ENCODE results near the gene SPATA16. TPM values are rescaled to one million over a fixed set of nuclear protein-coding genes. Genes with fewer than 3 reads are reported as not detected.

The SPATA16 gene
- total and polyA plus RNA-seq, 2 donors (not counting 3 experiments of a cell fraction or from before 2014, with no cell fraction given): not detected

- intact Hi-C loops (cut with micrococcal nuclease): no loop called here
- POLR2A ChIA-PET: no interaction called here
- CTCF ChIA-PET: interaction anchor here (0.9 to 1.3 kb wide), 2 partner anchors 8 to 189 kb away, joined by 3 to 5 read pairs; no protein-coding TSS in a partner anchor
Measured at GRCh38 chr3:173037840-173038483, 103.1 kb downstream of the SPATA16 start.

GRCh38 chr3:173030273-173030672 lies 110.8 kb downstream of the SPATA16 start:
- no peaks in the 10 kb centered on the region for H4K20me1 ChIP-seq (replicated peaks; ENCODE audit: control insufficient read depth, extremely low read depth, insufficient read depth, low read length)
- no peak overlapping the region for H3K9ac ChIP-seq (replicated peaks; ENCODE audit: extremely low read depth, insufficient read depth, low read length)
- FAIRE-seq: no peak
- H3K36me3 ChIP-seq (ENCODE audit: control insufficient read depth in 2 of 2, extremely low read depth in 1 of 2, insufficient read depth in 2 of 2, low read length in 2 of 2): no peaks in the 10 kb centered on the region
- no peaks in the 10 kb centered on the region for H3K9me3 ChIP-seq (replicated peaks; ENCODE audit: control insufficient read depth, insufficient read depth, low read length)
- CTCF ChIA-PET: no interaction called here
- POLR2A ChIA-PET: no interaction called here
- no peak overlapping the region for H3K4me2 ChIP-seq (ENCODE audit: insufficient read depth, low read length)
- H3K9me1 ChIP-seq (replicated peaks; ENCODE audit: control insufficient read depth, extremely low read depth, insufficient read depth, low read length): peaks cover 2% of the 10 kb centered on the region
- no peaks in the 10 kb centered on the region for H3K27me3 ChIP-seq (ENCODE audit: control insufficient read depth in 2 of 2, insufficient read depth in 2 of 2, low read length in 2 of 2)
- DNase-seq (ENCODE audit: low read depth, low spot score): no peak
- no peaks in the 10 kb centered on the region for H3K4me1 ChIP-seq (ENCODE audit: control insufficient read depth, extremely low read depth, insufficient read depth, low read length)
- H3K79me2 ChIP-seq (ENCODE audit: control insufficient read depth, insufficient read depth, low read length): no peaks in the 10 kb centered on the region
- TF ChIP-seq EZH2 (IDR thresholded peaks at IDR 0.05; ENCODE audit: borderline replicate concordance, low read depth, low read length, severe bottlenecking): no peak
- TF ChIP-seq POLR2AphosphoS5 (IDR thresholded peaks at IDR 0.05; ENCODE audit: insufficient read depth, low read depth, low read length): no peak
- TF ChIP-seq JUN (IDR thresholded peaks at IDR 0.05; ENCODE audit: borderline replicate concordance, insufficient read depth, insufficient read length, low read depth): no peak
- no peak for TF ChIP-seq CTCF (IDR thresholded peaks at IDR 0.05; ENCODE audit: extremely low read depth in 1 of 2, insufficient read depth in 1 of 2, low read depth in 1 of 2, low read length in 2 of 2)
- no peak for TF ChIP-seq MYC (IDR thresholded peaks at IDR 0.05; ENCODE audit: low read depth, low read length)
- TF ChIP-seq GATA2 (IDR thresholded peaks at IDR 0.05; ENCODE audit: insufficient read depth, insufficient read length, low read depth, low read length): no peak
- TF ChIP-seq POLR2A (IDR thresholded peaks at IDR 0.05; ENCODE audit: low read depth, low read length): no peak
- intact Hi-C loops (cut with micrococcal nuclease) (no loop called here), dilution Hi-C loops (cut with MboI; ENCODE audit: extremely low pct_ligation_motif_present, low sequenced_read_pairs) (no loop called here)
- no peak overlapping the region for H3K4me3 ChIP-seq (replicated peaks in 1 of 3; ENCODE audit: insufficient read depth in 1 of 3, low read depth in 1 of 3, low read length in 3 of 3)
- BruUV-seq (replicated peaks): no TSS peak
- no peak overlapping the region for H2AFZ ChIP-seq (ENCODE audit: low read depth, low read length)
- no peak overlapping the region for H3K27ac ChIP-seq (ENCODE audit: insufficient read depth, low read depth, low read length)

More at GRCh38 chr3:173037840-173038483, 103.1 kb downstream of the SPATA16 start:
- Histone ChIP-seq H3K9ac (replicated peaks; ENCODE audit: extremely low read depth, insufficient read depth, low read length) (no peak overlapping the region), H3K4me2 (ENCODE audit: insufficient read depth, low read length) (no peak overlapping the region), H3K79me2 (ENCODE audit: control insufficient read depth, insufficient read depth, low read length) (no peaks in the 10 kb centered on the region), H4K20me1 (replicated peaks; ENCODE audit: control insufficient read depth, extremely low read depth, insufficient read depth, low read length) (no peaks in the 10 kb centered on the region), H3K9me3 (replicated peaks; ENCODE audit: control insufficient read depth, insufficient read depth, low read length) (no peaks in the 10 kb centered on the region), H3K36me3 (ENCODE audit: control insufficient read depth in 2 of 2, extremely low read depth in 1 of 2, insufficient read depth in 2 of 2, low read length in 2 of 2) (no peaks in the 10 kb centered on the region), H3K4me3 (replicated peaks in 1 of 3; ENCODE audit: insufficient read depth in 1 of 3, low read depth in 1 of 3, low read length in 3 of 3) (no peak overlapping the region), H3K9me1 (replicated peaks; ENCODE audit: control insufficient read depth, extremely low read depth, insufficient read depth, low read length) (peaks cover 2% of the 10 kb centered on the region), H3K4me1 (ENCODE audit: control insufficient read depth, extremely low read depth, insufficient read depth, low read length) (no peaks in the 10 kb centered on the region), H2AFZ (ENCODE audit: low read depth, low read length) (no peak overlapping the region), H3K27ac (ENCODE audit: insufficient read depth, low read depth, low read length) (no peak overlapping the region), H3K27me3 (ENCODE audit: control insufficient read depth in 2 of 2, insufficient read depth in 2 of 2, low read length in 2 of 2) (no peaks in the 10 kb centered on the region)
- dilution Hi-C loops (cut with MboI; ENCODE audit: extremely low pct_ligation_motif_present, low sequenced_read_pairs): no loop called here
- no TSS peak for BruUV-seq (replicated peaks)
- DNase-seq (ENCODE audit: low read depth, low spot score): peak; percentile 6
- TF ChIP-seq GATA2 (IDR thresholded peaks at IDR 0.05; ENCODE audit: insufficient read depth, insufficient read length, low read depth, low read length) (peak; percentile 30), POLR2AphosphoS5 (IDR thresholded peaks at IDR 0.05; ENCODE audit: insufficient read depth, low read depth, low read length) (no peak), FOS (IDR thresholded peaks at IDR 0.05; ENCODE audit: borderline replicate concordance, insufficient read depth, low read length) (peak; percentile 20)
- no peak for FAIRE-seq
